HK-2 (cell line): ENCODE data around the gene LMAN2L.

Experiments
- DNase-seq: peaks from one replicate; pipeline ENCODE4 v3.0.0-alpha.2; 2018; ENCODE audit not compliant: unreplicated experiment

Gene LMAN2L

GRCh38 chr2:96739633-96740428 lies at the start of gene LMAN2L:
Gene LMAN2L (minus strand): TSS chr2:96740064. CDS start chr2:96740040, 24 bp downstream.
- peak; percentile 94 for DNase-seq

GRCh38 chr2:96789245-96789617 lies 49.4 kb upstream of the LMAN2L start:
- DNase-seq: no peak

- DNase-seq: peak; percentile 34
These were observed 48.8 kb upstream of the LMAN2L start for GRCh38 chr2:96788442-96789244.

GRCh38 chr2:96787411-96787810 lies 47.5 kb upstream of the LMAN2L start:
- no peak for DNase-seq

GRCh38 chr2:96783388-96783787 lies 43.5 kb upstream of the LMAN2L start:
- DNase-seq: no peak

GRCh38 chr2:96775160-96775559 lies 35.3 kb upstream of the LMAN2L start:
- DNase-seq: no peak

- no peak for DNase-seq
These were observed 34.1 kb upstream of the LMAN2L start for GRCh38 chr2:96773922-96774321.

GRCh38 chr2:96772903-96773671 lies 33.2 kb upstream of the LMAN2L start:
- DNase-seq: no peak

- no peak for DNase-seq
These were observed 32.1 kb upstream of the LMAN2L start for GRCh38 chr2:96771796-96772618.

- no peak for DNase-seq
These were observed 30.8 kb upstream of the LMAN2L start for GRCh38 chr2:96770442-96771202.

GRCh38 chr2:96769814-96770213 lies 29.9 kb upstream of the LMAN2L start:
- DNase-seq: no peak

- peak; percentile 24 for DNase-seq
These were observed 28.3 kb upstream of the LMAN2L start for GRCh38 chr2:96768083-96768561.

- DNase-seq: no peak
These were observed 27.4 kb upstream of the LMAN2L start for GRCh38 chr2:96767135-96767871.

GRCh38 chr2:96764253-96764637 lies 24.4 kb upstream of the LMAN2L start:
- no peak for DNase-seq

GRCh38 chr2:96763511-96764252 lies 23.8 kb upstream of the LMAN2L start:
- DNase-seq: peak; percentile 16

- DNase-seq: no peak
These were observed 22.9 kb upstream of the LMAN2L start for GRCh38 chr2:96762529-96763311.

GRCh38 chr2:96760986-96761832 lies 21.3 kb upstream of the LMAN2L start:
- DNase-seq: no peak
